DMS153 (cell line): Measurements from ENCODE around the gene RECQL5.
"Not testable (repeated sequence)": the region's sequence is repeated elsewhere in the genome, so short reads cannot be mapped to it uniquely, and the experiment has no call there.

ENCODE experiments used
- DNase-seq: peaks from one replicate; lab custom pipeline; 2025; lab: John Stamatoyannopoulos, UW

Gene RECQL5

GRCh38 chr17:75616521-75617122 lies 50.3 kb downstream of the RECQL5 start:
- no peak for DNase-seq

GRCh38 chr17:75615301-75615700 lies 51.7 kb downstream of the RECQL5 start:
- DNase-seq = no peak

- DNase-seq = no peak
Observed at GRCh38 chr17:75614556-75615270, 52.2 kb downstream of the RECQL5 start.

GRCh38 chr17:75614006-75614405 lies 52.9 kb downstream of the RECQL5 start:
- DNase-seq = no peak

GRCh38 chr17:75612906-75613626 lies 53.9 kb downstream of the RECQL5 start:
- DNase-seq = no peak

- DNase-seq = no peak
Observed at GRCh38 chr17:75611851-75612429, 55.0 kb downstream of the RECQL5 start.

GRCh38 chr17:75610103-75610984 lies 56.6 kb downstream of the RECQL5 start:
- DNase-seq = no peak

GRCh38 chr17:75607086-75607485 lies 59.9 kb downstream of the RECQL5 start:
- DNase-seq = no peak

- no peak for DNase-seq
Observed at GRCh38 chr17:75605790-75606189, 61.2 kb downstream of the RECQL5 start.

GRCh38 chr17:75604034-75604695 lies 62.8 kb downstream of the RECQL5 start:
- DNase-seq = no peak

GRCh38 chr17:75603123-75603522 lies 63.8 kb downstream of the RECQL5 start:
- DNase-seq = no peak

- DNase-seq = no peak
Observed at GRCh38 chr17:75602644-75603043, 64.3 kb downstream of the RECQL5 start.

GRCh38 chr17:75601057-75601987 lies 65.6 kb downstream of the RECQL5 start:
- DNase-seq = peak; percentile 33

GRCh38 chr17:75596320-75597087 lies 70.5 kb downstream of the RECQL5 start:
- DNase-seq = no peak

- DNase-seq = no peak
Observed at GRCh38 chr17:75595920-75596313, 71.0 kb downstream of the RECQL5 start.

- DNase-seq = no peak
Observed at GRCh38 chr17:75595284-75595919, 71.6 kb downstream of the RECQL5 start.

GRCh38 chr17:75594499-75595283 lies 72.3 kb downstream of the RECQL5 start:
- peak; percentile 12 for DNase-seq

GRCh38 chr17:75593430-75593829 lies 73.5 kb downstream of the RECQL5 start:
- DNase-seq = not testable (repeated sequence)
